T-cell (primary cell): ENCODE measurements around the gene TAF3. TPM values are rescaled to one million over a fixed set of nuclear protein-coding genes. Genes with fewer than 3 reads are reported as not detected.

Source experiments
- ATAC-seq, 4 experiments: fragments of 200-7000 bp in 3 of 4; fragments of 150-1000 bp in 1 of 4; cut with Tn5 transposase; replicated peaks in 1 of 4; 1 replicate in 3 of 4; 2 replicates in 1 of 4; pipeline ENCODE4 v1.10.0; 2021; ENCODE audit warnings: moderate library complexity in 3 of 4, mild to moderate bottlenecking in 2 of 4, moderate number of reproducible peaks in 1 of 4
- CTCF ChIA-PET, 2 donors: fragments of 300-600 bp; sonication (Branson Sonifier 250); formaldehyde crosslinking; loops; one replicate each; lab custom pipeline; 2022; ENCODE audit warnings: antibody characterized with exemption in 2 of 2; lab: Charles Lee
- POLR2A ChIA-PET, 2 donors: fragments of 300-600 bp; sonication (Branson Sonifier 250); formaldehyde crosslinking; loops; one replicate each; lab custom pipeline; 2022; ENCODE audit warnings: antibody characterized with exemption in 2 of 2; lab: Charles Lee
- DNase-seq, 35 experiments: peaks; one replicate each; pipeline versions ENCODE4 v3.0.0 to v3.0.0-alpha.2; 2013 to 2023
- H3K27ac ChIP-seq: one replicate; pipeline ENCODE4 v1.5.1; 2013; ENCODE audit warnings: low read length
- H3K27me3 ChIP-seq, 2 experiments: replicated peaks in 1 of 2; 1 replicate in 1 of 2; 2 replicates in 1 of 2; pipeline versions ENCODE4 v1.6.1 to v1.7.0; 2013; ENCODE audit warnings: low read length in 1 of 2, mixed read lengths in 1 of 2; ENCODE audit not compliant: control insufficient read depth in 2 of 2, insufficient read depth in 2 of 2; ENCODE audit errors: extremely low read depth in 1 of 2
- H3K36me3 ChIP-seq, 2 donors: 1 replicate in 1 of 2; 2 replicates in 1 of 2; pipeline versions ENCODE4 v1.6.1 to v1.7.0; 2013; ENCODE audit warnings: low read length in 1 of 2; ENCODE audit not compliant: control insufficient read depth in 2 of 2, insufficient read depth in 1 of 2; ENCODE audit errors: extremely low read depth in 1 of 2
- H3K4me1 ChIP-seq, 2 experiments: 1 replicate in 1 of 2; 2 replicates in 1 of 2; pipeline versions ENCODE4 v1.6.1 to v1.7.0; 2013; ENCODE audit warnings: low read length in 2 of 2, mixed read lengths in 1 of 2; ENCODE audit not compliant: insufficient read depth in 2 of 2, control insufficient read depth in 1 of 2; ENCODE audit errors: extremely low read depth in 1 of 2
- H3K4me3 ChIP-seq, 2 donors: 1 replicate in 1 of 2; 2 replicates in 1 of 2; pipeline versions ENCODE4 v1.5.1 to v1.7.0; 2013; ENCODE audit warnings: mild to moderate bottlenecking in 2 of 2, low read length in 1 of 2, moderate library complexity in 1 of 2; ENCODE audit not compliant: control insufficient read depth in 1 of 2; ENCODE audit errors: extremely low read depth in 1 of 2
- H3K9me3 ChIP-seq: 2 replicates; pipeline ENCODE4 v1.7.0; 2013
- H3K27ac Mint-ChIP-seq, 2 donors: one replicate each; pipeline ENCODE4 v1.8.0; 2020 to 2021; ENCODE audit warnings: mild to moderate bottlenecking in 2 of 2, mixed read lengths in 2 of 2
- H3K27me3 Mint-ChIP-seq, 2 donors: one replicate each; pipeline ENCODE4 v1.8.0; 2021 to 2022; ENCODE audit warnings: mixed read lengths in 2 of 2
- H3K36me3 Mint-ChIP-seq: one replicate; pipeline ENCODE4 v1.8.0; 2021; ENCODE audit warnings: mixed read lengths
- H3K4me1 Mint-ChIP-seq, 3 donors: one replicate each; pipeline ENCODE4 v1.8.0; 2020 to 2022; ENCODE audit warnings: mixed read lengths in 3 of 3, mild to moderate bottlenecking in 1 of 3
- H3K4me3 Mint-ChIP-seq, 3 donors: one replicate each; pipeline ENCODE4 v1.8.0; 2020 to 2022; ENCODE audit warnings: mild to moderate bottlenecking in 3 of 3, mixed read lengths in 3 of 3, moderate library complexity in 3 of 3
- H3K9me3 Mint-ChIP-seq, 3 donors: one replicate each; pipeline ENCODE4 v1.8.0; 2020 to 2022; ENCODE audit warnings: mixed read lengths in 3 of 3
- WGBS: methylation state at CpG from one replicate; pipeline ENCODE4 v1.1.5; 2013; ENCODE audit warnings: missing lambda C conversion rate; ENCODE audit not compliant: insufficient coverage; 5-methylcytosine and 5-hydroxymethylcytosine counted together
- total RNA-seq, 35 experiments: library from RNA in 6 of 35; stranded (reverse) in 6 of 35; fragments of 120-200 nt in 1 of 35; gene quantifications; one replicate each; pipeline versions ENCODE4 v1.2.1 to v1.2.4 and lab custom pipeline; 2013 to 2026

TAF3 gene
- total RNA-seq, 5 donors from 2014 or later (not counting 1 experiment from before 2014, with no cell fraction given): 18.2 to 21.8 (median 20.0) TPM

DNA sequence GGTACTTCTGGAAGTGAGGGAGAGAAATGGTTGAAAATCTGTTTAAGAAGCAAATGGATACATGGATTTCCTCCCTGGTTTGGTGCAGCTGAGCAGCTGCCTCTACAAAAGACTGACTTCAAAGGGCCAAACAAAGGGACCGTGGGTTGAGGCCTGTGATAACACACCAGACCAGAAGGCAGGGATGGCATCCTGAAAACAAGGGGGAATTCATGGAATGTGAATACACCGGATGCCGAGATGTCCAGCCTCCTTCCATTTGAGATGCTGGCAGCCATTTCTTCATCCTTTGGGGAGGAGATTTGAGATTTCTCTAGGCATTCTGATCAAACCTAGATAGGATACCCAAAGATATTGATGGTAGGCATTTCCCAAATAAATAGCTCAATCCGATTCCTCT lies 36.9 kb downstream of the TAF3 start:
- peaks cover 0 to 4% (median 0%) of the 10 kb centered on the region in 3 donors for H3K9me3 Mint-ChIP-seq
- Histone ChIP-seq H3K4me3 (no peak overlapping the region), H3K27ac (no peak overlapping the region), H3K27me3 (no peaks in the 10 kb centered on the region), H3K4me1 (no peaks in the 10 kb centered on the region), H3K36me3 (peaks cover 3% of the 10 kb centered on the region in 2 donors), H3K9me3 (no peaks in the 10 kb centered on the region)
- peaks cover 53% of the 10 kb centered on the region for H3K36me3 Mint-ChIP-seq
- ChIA-PET POLR2A (no interaction called here), CTCF (interaction anchor here (0.6 to 0.7 kb wide), 2 partner anchors 16 to 1066 kb away, joined by 3 read pairs; no protein-coding TSS in a partner anchor)
- no peak overlapping the region for H3K4me3 Mint-ChIP-seq
- H3K4me1 Mint-ChIP-seq: peaks cover 45 to 50% (median 47%) of the 10 kb centered on the region in 3 donors
- ATAC-seq: no peak
- DNase-seq: no peak
- 100% methylated on average over 3 of the region's 4 CpGs for WGBS
- no peaks in the 10 kb centered on the region for H3K27me3 Mint-ChIP-seq
- no peak overlapping the region for H3K27ac Mint-ChIP-seq

DNA sequence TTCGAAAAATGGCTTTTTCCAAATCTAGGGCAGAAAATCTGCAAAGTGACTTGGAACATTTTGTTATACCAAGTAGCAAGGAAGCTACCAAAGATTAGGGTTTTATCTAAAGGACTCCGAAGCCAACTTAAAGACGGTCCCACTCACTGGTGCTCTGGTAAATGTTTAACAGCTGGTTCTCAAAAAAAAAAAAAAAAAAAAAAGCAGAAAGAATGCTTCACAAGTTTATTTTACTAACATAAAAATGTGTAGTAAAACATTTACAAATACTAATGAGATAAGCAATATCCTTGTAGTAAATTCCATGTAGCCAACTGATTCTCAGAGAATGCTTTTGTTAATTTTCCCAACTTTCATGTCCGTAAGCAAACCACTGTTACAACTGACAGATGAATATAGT lies 38.4 kb downstream of the TAF3 start:
- no CpG with 5 or more reads among the region's 4 CpGs for WGBS
- CTCF ChIA-PET: no interaction called here
- no peak for DNase-seq
- H3K36me3 ChIP-seq: peaks cover under 1 to 2% of the 10 kb centered on the region in 2 donors
- Mint-ChIP-seq H3K4me1 (peaks cover 39 to 40% (median 40%) of the 10 kb centered on the region in 3 donors), H3K27ac (no peak overlapping the region), H3K36me3 (peaks cover 48% of the 10 kb centered on the region), H3K27me3 (no peaks in the 10 kb centered on the region), H3K4me3 (no peak overlapping the region), H3K9me3 (peaks cover 0 to 10% (median 6%) of the 10 kb centered on the region in 3 donors)
- H3K4me1 ChIP-seq: no peaks in the 10 kb centered on the region
- no peak for ATAC-seq
- no peak overlapping the region for H3K4me3 ChIP-seq
- POLR2A ChIA-PET: interaction anchor here in 1 of 2 donors (0.6 kb wide), 1 partner anchor 540 kb away, joined by 3 read pairs; no protein-coding TSS in a partner anchor
- no peak overlapping the region for H3K27ac ChIP-seq
- no peaks in the 10 kb centered on the region for H3K27me3 ChIP-seq
- no peaks in the 10 kb centered on the region for H3K9me3 ChIP-seq

DNA sequence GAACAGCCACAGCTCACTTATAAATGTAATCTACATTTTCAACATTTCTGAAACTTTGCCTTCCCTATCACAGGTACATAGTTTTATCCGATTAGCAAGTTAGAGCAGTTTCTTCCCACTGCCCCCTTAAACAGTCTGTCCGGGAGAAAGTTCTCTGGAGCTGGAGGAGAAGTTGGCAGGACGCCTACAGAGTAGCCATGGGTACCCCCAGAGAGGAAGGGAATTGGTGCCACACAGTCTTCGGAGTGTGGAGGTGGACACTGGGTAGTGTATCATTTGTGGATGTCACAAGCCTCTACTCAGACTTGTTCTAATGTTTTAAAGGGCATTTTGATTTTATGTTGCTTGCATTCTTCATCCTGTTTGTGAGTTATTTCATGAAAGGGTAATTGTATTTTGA lies 39.0 kb downstream of the TAF3 start:
- POLR2A ChIA-PET: interaction anchor here in 1 of 2 donors (0.6 kb wide), 1 partner anchor 540 kb away, joined by 3 read pairs; no protein-coding TSS in a partner anchor
- CTCF ChIA-PET: interaction anchor here in 1 of 2 donors (0.6 to 0.7 kb wide), 2 partner anchors 312 to 1351 kb away, joined by 3 to 8 read pairs; no protein-coding TSS in a partner anchor
- Mint-ChIP-seq H3K4me1 (peaks cover 35 to 39% (median 38%) of the 10 kb centered on the region in 3 donors), H3K36me3 (peaks cover 52% of the 10 kb centered on the region), H3K27ac (no peak overlapping the region), H3K4me3 (no peak overlapping the region), H3K9me3 (peaks cover 0 to 15% (median 11%) of the 10 kb centered on the region in 3 donors), H3K27me3 (no peaks in the 10 kb centered on the region)
- Histone ChIP-seq H3K4me1 (no peaks in the 10 kb centered on the region), H3K27ac (no peak overlapping the region), H3K9me3 (no peaks in the 10 kb centered on the region), H3K4me3 (no peak overlapping the region), H3K36me3 (no peaks in the 10 kb centered on the region), H3K27me3 (no peaks in the 10 kb centered on the region)
- DNase-seq (no peak), ATAC-seq (no peak)
- 90% methylated on average over 2 of the region's 4 CpGs for WGBS

DNA sequence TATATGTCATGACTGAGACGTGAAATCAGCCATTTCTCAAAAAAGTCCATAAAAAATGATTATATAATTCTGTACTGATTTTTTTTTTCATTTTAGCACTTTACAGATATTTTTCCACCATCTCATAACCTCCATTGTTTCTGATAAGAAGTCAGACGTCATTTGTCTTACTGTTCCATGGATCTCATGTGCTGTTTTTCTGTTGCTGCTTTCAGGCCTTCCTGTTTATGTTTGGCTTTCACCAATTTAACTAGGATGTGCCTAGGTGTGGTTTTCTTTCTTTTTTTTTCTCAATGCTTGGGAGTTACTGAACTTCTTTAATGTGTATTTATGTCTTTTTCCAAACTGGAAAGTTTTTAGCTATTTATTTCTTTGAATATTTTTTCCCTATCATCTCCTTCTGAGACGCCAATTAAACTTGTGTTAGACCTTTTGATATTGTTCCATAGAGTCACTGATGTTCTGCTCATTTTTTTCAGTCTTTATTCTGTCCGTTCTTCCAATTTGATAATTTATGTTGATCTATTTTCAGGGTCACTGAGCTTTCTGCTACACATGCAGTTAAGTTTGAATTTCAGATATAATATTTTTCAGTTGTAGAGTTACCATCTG lies 43.3 kb downstream of the TAF3 start:
- DNase-seq (no peak), ATAC-seq (no peak)
- H3K27ac Mint-ChIP-seq: no peak overlapping the region
- CTCF ChIA-PET: interaction anchor here (0.6 to 0.7 kb wide), 3 partner anchors 34 to 1434 kb away, joined by 3 to 4 read pairs (median 3); no protein-coding TSS in a partner anchor
- WGBS: no CpG with 5 or more reads among the region's 4 CpGs
- peaks cover 29 to 37% (median 35%) of the 10 kb centered on the region in 3 donors for H3K4me1 Mint-ChIP-seq
- no peaks in the 10 kb centered on the region for H3K9me3 ChIP-seq
- no peaks in the 10 kb centered on the region for H3K27me3 ChIP-seq
- H3K27me3 Mint-ChIP-seq: no peaks in the 10 kb centered on the region
- H3K36me3 Mint-ChIP-seq: peaks cover 46% of the 10 kb centered on the region
- H3K9me3 Mint-ChIP-seq: peaks cover 0 to 18% (median 11%) of the 10 kb centered on the region in 3 donors
- no peak overlapping the region for H3K27ac ChIP-seq
- no peak overlapping the region for H3K4me3 Mint-ChIP-seq
- H3K4me3 ChIP-seq: no peak overlapping the region
- POLR2A ChIA-PET: no interaction called here
- H3K36me3 ChIP-seq: no peaks in the 10 kb centered on the region
- H3K4me1 ChIP-seq: no peaks in the 10 kb centered on the region

DNA sequence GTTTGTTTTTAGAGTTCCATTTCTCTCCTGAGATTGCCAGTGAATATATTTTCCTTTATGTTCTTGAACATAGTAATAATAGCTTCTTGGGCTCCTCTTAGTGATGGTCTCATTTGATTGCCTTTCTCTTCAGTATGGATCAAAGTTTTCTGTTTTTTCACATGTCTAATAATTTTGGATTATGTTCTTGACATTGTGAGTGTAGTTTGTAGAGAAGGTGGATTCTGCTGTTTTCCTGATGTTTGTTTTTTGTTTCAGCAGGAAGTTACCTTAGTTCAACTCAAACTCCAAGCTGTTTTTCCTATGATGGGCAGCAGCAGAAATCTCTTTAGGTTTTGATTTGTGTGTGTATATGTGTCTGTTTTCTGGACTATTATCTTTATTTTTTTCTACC lies 43.8 kb downstream of the TAF3 start:
- POLR2A ChIA-PET: no interaction called here
- DNase-seq (no peak), ATAC-seq (no peak)
- no peak overlapping the region for H3K4me3 ChIP-seq
- H3K4me1 ChIP-seq: no peaks in the 10 kb centered on the region
- CTCF ChIA-PET: interaction anchor here in 1 of 2 donors (0.7 kb wide), 1 partner anchor 1433 kb away, joined by 3 read pairs; no protein-coding TSS in a partner anchor
- Mint-ChIP-seq H3K4me3 (no peak overlapping the region), H3K27me3 (no peaks in the 10 kb centered on the region), H3K27ac (no peak overlapping the region), H3K4me1 (peaks cover 29 to 34% (median 31%) of the 10 kb centered on the region in 3 donors), H3K9me3 (peaks cover 0 to 18% (median 11%) of the 10 kb centered on the region in 3 donors), H3K36me3 (peaks cover 44% of the 10 kb centered on the region)
- no peaks in the 10 kb centered on the region for H3K9me3 ChIP-seq
- no peak overlapping the region for H3K27ac ChIP-seq
- H3K27me3 ChIP-seq: no peaks in the 10 kb centered on the region
- no peaks in the 10 kb centered on the region for H3K36me3 ChIP-seq

DNA sequence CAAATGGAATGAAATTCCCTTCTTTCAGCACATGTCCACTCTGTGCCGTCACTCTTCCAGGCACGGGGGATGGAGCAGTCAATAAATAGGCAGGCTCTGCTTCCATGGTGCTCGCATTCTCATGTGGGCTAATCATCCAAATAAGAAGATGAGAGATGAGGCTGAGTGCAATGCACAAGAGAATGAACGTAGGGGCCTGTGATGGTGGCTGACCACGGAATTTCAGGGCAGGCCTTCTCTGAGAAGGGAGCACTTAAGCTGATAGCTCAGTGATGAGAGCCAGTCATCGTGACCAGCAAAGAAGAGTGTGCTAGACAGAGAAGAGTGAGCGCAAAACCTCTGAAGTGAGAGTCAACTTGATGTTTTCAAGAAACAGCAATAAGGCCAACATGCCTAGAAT lies 47.9 kb downstream of the TAF3 start:
- Histone ChIP-seq H3K4me3 (no peak overlapping the region), H3K27me3 (no peaks in the 10 kb centered on the region), H3K36me3 (no peaks in the 10 kb centered on the region), H3K4me1 (no peaks in the 10 kb centered on the region), H3K27ac (no peak overlapping the region), H3K9me3 (no peaks in the 10 kb centered on the region)
- ATAC-seq (no peak), DNase-seq (no peak)
- H3K4me1 Mint-ChIP-seq: peaks cover 29 to 42% (median 35%) of the 10 kb centered on the region in 3 donors
- H3K27ac Mint-ChIP-seq: no peak overlapping the region
- peaks cover 0 to 13% (median 10%) of the 10 kb centered on the region in 3 donors for H3K9me3 Mint-ChIP-seq
- WGBS: 97% methylated on average over 7 of the region's 7 CpGs
- peaks cover 22% of the 10 kb centered on the region for H3K36me3 Mint-ChIP-seq
- CTCF ChIA-PET: interaction anchor here in 1 of 2 donors (0.6 kb wide), 1 partner anchor 89 kb away, joined by 4 read pairs; no protein-coding TSS in a partner anchor
- no peaks in the 10 kb centered on the region for H3K27me3 Mint-ChIP-seq
- POLR2A ChIA-PET: no interaction called here
- no peak overlapping the region for H3K4me3 Mint-ChIP-seq
